ENCODE measurements around the gene CDYL. TPM values are rescaled to one million over a fixed set of nuclear protein-coding genes. Genes with fewer than 3 reads are reported as not detected.

The CDYL gene
- polyA plus RNA-seq, 5 donors, result 25.2 to 31.9 (median 31.4) TPM

DNA sequence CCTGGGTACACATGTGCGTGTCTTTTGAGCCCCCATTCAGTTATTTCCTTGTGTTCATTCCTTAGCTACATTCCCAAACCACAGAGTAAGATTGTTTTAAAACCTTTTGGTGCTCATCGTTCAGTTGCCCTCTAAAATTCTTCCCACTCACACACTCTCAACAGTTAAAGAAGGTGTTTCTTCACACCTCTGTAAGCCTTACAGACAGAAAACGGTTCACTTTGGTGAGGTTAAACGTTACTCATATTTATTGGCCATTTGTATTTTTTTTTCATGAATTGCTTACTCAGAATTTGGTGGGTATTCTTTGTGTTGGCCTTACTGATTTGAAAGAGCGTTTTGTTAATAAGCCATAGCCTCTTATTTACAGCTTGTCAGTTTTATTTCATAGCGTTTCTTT is 97.7 kb downstream of the CDYL start:
- DNase-seq, result no peak

DNA sequence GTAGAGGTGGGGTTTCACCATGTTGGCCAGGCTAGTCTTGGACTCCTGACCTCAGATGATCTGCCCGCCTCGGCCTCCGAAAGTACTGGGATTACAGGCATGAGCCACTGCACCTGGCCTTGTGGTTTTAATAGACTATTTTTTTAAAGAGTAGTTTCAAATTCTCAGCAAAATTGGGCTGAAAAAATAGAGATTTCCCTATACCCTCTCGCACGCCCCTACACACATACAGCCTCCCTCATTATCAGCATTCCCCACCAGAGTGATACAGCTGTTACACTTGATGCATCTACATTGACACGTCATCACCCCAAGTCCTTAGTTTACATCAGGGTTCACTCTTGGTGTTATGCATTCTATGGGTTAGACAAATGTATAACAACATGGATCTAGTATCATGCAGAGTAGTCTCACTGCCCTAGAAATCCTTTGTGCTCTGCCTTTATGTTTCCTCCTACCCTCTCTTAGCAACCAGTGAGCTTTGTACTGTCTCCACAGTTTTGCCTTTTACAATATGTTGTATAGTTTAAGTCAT is 103.6 kb downstream of the CDYL start:
- DNase-seq, result no peak

DNA sequence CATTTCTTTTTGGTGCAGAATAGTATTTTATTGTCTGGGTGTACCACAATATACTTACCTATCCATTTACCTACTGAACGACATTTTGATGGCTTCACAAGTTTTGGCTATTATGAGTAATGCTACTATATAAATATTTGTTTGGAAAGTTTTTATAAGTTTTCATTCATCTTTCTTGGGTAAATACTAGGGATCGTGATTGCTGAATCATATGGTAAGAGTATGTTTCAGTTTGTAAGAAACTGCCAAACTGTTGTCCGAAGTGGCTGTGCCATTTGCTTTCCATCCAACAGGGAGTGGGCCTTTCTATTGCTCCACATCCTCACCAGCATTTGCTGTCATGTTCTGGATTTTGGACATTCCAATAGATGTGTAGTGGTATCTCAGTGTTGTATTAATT is 104.2 kb downstream of the CDYL start:
- DNase-seq, result no peak

DNA sequence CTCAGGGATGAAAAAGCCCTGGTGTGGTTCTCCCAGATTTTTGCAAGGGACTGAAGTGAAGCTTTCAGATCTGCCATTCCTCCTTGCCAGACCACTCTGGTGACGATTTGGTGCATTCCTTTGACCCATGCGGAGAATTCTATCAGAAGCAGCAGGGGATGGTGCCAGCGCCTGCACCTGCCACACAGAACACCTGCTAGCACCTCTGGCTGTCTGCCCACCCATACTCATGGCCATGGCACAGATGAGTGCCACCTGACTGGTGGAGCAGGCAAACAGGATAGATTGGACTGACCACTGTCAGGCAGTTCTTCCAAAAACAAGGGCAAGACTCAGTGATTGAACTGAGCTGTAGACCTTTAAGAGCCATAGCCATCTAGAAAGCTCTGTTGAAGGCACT is 107.1 kb downstream of the CDYL start:
- DNase-seq, result no peak

DNA sequence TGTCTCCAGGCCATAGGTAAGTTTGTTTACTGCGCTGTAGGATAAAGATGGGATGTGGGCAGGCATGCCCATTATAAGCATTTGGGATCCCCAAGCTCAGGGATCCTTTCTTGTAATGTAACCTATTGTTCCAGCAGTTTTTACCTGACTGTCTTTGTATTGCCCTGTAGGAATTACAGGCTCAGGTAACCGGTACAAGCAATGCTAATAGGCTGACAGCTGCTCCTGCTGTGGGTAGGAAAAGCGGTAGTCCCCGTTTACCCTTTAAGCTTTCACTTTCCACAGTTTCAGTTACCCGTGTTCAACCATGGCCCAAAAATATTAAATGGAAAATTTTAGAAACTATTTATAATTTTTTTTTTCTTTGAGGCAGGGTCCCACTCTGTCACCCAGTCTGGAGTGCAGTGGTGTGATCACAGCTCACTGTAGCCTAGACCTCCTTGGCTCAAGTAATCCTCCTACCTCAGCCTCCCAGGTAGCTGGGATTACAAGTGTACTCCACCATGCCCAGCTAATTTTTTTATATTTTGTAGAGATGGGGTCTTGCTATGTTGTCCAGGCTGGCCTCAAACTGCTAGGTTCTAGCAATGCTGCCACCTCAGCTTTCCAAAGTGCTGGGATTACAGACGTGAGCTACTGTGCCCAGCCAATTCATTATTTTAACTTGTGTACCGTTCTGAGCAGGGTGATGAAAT is 108.6 kb downstream of the CDYL start:
- DNase-seq, result no peak

DNA sequence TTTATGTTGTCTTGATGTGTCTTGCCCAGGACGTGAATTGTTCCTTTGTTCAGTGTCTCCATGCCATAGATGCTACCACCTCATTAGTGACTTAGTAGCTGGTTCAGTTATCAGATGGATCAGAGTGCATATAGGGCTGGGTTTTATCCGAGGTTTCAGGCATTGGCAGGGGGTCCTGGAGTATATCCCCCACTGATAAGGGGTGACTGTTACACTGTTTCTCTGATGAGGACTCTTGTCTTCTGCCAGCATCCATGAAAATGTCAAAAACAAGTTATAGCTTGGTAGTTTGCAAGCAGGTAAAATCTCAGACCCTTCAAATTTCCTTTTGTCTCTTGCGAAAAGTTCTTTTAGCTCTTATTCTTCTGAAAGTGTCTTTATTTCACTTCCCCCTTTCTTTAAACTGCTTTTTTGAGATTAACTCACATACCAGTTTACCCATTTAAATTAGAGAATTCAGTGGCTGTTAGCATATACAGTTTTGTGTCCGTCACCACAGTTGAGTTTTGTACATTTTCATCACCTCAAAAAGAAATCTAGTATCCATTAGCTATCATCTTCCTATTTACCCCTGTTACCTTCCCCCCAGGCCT is 109.2 kb downstream of the CDYL start:
- DNase-seq, result no peak

DNA sequence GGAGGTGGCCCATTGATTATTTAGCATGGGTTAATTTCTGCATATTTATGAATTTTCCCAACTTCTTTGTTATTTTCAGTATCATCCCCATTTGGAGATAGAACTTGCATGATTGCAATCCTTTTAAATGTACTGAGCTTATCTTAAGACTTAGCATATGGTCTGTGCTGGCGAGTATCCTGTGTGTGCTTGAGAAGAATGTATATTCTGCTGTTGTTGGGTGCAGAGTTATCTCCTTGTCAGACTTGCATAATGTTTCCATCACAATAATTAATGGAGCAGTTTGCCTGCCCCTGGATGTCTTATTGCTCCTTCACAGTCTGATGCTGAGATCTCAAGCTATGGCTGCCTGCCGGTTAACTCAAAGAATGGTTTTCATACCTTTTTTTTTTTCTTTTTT is 112.6 kb downstream of the CDYL start:
- DNase-seq, result no peak

DNA sequence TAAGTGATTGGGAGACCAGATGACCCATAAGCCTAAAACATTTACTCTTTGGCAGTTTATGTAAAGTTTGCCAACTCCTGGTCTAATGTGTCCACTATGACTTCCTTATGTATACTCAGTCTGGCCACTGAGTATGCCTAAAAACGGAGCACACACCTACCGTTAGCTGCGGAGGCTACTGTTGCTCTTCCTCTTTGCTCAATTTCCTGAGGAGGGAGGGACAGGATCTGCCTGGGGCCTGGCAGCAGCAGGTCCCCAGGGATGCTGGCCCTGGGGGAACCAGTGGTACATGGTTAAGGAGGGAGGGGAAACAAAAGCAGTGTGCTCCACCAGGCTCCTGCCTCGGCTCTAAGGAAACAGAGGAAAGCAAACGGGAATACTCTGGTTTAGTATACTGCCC is 113.5 kb downstream of the CDYL start:
- DNase-seq, result no peak

DNA sequence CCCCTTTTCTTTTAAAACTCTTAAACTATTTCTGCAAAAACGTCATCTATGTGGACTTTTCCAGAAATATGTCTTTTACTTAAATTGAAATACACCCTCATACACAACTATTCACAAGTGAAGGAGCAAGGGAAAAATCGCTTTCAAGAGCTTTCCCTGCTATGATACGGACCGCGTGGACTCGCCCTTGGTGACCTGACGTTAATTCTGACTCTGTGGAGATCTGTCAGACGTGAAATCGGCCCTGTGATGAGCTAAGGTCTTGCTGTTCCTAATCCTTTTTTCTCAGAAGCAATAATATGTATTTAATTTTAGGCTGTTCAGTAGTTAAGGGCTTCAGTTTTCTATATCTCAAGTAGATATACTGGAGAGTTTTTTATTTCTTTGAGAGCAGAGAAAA is 114.0 kb downstream of the CDYL start:
- no peak for DNase-seq

DNA sequence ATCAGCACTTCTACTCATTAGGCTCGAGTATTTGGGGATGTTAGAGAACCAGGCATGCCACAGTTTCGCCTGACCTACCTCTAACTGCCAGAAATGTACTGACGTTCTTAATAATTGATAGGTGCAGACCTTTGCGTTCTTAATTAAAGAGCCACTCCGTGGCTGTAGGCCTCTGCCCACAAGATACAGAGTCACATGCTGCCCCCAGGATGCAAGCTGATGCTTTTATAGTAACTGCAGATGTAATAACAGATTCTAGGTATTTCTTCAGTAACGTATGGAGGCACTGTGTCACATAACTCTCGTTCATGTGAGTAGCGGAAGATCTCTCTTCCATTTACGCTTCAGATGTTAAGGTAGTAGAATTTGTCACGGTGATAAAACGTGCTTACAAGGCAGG is 114.4 kb downstream of the CDYL start:
- no peak for DNase-seq

DNA sequence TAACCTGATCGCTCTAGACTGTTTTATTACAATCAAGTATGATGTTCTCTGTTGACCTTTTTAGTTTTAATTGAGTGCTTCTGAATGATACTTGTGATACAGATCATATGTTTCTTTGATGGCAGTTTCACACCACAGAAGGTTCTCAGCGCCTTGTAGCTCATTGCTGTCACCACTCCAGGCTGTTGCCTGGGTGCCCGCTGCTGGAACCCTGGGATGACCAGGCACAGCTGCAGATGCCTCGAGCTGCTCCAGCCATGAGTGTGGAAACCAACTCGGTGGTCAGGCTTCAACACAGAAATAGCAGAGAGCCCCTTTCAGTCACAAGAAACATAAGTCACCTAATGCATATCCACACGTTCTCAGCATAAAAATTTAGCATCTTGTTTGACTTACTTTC is 114.9 kb downstream of the CDYL start:
- DNase-seq, result no peak

DNA sequence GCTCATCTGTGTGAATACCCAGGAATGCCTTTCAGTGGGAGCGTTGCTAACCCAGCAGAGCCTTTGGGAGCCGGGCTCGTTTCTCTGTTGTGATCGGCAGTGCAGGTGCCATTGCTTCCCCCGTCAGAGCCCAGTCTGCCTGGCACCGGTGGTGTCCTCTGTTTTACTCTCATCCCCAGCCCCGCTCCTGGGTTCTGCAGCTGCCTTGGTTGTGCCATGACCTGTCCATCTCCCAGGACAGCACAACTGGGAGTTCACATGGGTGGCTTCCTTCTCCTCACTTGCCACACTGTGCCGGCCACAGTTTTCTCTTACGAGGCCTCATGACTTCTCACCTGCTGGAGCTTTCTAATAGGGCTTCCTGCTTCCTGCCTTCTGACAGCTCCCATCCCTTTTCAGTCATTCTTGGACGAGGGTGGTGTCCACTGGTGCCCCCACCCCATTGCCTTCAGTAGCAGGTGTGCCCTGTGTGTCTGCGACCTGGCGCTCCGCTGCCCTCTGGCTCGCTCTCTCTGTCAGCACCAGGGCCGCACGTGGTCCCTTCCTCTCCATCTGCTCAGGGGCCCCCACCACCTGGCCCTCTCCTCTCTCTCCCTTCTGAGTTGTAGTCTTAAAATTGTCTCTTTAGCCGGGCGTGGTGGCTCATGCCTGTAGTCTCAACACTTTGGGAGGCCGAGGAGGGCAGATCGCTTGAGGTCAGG is 116.7 kb downstream of the CDYL start:
- DNase-seq, result no peak

DNA sequence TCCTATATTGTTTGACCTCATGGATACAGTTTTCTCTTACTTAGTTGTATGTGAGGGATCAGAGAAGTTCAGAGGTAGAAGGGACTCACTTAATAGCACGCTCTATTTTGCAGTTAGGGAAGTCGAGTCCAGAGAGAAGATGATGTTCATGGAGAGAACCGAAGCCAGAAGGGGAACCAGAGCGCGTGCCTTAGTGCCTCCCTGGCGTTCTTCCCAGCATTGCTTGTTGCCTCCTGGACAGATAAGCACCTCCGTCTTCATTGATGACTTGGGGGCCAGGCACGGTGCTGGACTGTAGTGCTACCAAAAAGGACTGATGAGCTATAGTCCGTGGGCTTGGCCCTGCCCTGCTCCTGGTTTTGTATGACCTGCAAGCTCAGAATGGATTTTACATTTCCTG is 117.8 kb downstream of the CDYL start:
- DNase-seq, result no peak

DNA sequence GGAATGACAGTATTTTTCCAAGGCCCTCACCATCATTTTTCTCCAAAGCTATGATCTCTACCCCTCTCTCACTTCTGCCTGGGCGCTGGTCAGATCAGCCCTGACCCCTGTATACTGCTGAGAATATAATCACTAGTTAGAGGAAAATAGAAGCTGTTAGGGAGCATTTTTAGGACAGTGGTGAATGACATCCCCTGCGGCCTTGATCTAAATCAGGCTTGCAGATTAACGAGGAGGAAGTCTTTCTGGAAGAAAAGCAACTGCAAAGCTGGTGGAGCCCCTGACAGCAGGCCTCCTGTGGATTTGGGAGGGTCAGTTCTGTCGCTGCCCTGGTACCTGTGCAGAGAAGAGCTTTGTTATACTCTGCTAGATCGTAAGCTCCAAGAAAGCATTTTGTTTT is 119.8 kb downstream of the CDYL start:
- no peak for DNase-seq

DNA sequence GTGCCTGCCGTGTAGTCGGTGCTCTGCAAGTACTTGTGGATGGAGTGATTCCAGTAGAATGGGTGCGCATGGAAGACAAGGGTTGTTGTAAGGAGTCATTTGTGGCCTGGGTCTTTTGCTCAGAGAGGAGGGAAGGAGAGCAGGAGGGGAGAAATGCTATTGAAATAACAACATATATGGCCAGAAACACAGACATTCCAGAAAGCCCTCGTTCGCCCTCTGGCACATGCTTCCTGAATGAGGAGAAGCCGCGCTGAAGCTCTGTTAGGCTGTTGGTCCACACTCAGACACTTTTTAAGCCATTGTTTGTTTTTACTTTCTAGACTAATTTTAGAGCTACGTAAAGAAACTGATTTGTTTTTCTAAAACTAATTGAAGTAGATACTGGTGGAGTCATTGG is 120.2 kb downstream of the CDYL start:
- no peak for DNase-seq

DNA sequence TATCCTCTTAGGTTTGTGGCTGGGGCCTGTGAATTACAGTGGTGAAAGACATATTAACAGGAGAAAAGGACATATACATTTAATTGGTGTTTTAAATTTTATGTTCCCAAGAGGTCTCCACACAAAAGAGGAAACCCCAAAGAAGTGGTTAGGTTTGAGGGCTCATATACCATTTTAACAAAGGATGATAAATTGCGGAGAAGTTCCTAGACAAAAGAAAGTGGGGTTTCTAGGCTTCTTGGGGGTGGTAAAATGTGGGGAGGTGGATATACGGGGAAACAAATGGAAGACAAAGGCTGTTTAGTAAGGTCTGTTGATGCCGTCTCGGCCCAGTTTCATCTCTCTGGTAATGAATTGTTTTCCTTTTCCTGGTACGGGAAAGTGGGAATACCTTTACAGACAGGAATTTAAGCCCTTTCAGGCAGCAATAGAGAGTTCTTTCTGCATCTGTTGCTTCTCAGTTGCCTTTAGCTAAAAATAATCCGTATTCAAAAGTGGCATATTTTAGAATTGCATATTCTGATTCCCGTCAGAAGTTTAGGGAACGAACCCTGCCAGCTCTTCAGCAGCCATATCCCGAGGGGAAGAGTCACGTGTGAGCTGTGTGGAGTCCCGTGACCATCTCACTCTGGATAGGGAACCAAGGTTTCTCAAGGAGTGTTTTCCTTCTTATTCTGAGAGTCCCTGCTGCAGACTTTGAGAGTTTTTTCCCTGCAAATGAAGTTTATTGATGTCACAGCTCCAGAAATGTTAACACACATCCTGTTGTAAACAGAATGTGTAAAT is 123.2 kb downstream of the CDYL start:
- DNase-seq, result no peak

DNA sequence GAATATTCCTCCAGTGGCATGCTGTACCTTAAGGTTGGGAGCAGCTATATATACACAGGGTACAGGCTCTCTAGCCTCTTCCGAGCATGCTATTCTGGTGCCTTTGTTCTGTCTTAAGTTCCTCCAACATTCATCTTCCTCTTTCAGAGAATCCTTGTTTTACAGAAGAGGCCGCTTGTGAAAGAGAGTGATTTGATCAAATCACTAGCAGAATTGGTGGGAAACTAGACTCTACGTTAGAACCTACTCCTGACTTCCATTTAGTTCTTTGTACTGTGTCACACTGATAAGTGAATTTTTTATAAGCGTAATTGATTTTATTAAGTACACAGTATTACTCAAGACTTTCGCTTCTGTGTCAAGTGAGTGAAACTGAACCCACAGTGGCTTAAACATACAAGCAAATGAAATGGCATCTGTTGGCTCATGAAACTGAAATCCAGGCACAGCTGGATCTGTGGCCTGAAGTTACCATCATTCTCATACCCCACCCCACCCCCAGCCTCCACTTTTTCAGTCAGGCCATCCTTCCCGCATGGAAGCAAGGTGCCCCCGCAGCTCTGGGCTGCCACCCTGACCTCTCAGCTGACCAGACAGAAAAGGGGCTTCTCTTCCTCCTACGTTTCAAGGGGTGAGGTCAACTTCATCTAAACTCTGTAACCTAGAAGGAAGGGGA is 125.3 kb downstream of the CDYL start:
- no peak for DNase-seq

DNA sequence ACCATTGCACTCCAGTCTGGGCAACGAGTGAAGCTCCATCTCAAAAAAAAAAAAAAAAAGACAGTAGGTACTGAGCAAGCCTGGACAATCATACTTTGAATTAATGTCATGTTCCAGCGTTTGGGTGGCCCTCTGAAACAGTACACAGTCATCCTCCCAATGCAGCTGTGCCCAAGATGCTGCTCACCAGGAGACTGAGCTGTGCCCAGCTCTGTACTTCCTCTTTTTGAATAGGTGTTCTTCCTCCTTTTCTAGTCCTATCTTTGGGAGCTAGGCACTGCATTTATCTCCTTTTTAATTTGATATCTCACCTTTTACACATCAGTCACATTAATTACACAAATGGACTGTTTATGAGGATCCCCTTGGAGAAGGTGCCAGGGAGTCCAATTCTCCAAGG is 126.2 kb downstream of the CDYL start:
- DNase-seq, result no peak

DNA sequence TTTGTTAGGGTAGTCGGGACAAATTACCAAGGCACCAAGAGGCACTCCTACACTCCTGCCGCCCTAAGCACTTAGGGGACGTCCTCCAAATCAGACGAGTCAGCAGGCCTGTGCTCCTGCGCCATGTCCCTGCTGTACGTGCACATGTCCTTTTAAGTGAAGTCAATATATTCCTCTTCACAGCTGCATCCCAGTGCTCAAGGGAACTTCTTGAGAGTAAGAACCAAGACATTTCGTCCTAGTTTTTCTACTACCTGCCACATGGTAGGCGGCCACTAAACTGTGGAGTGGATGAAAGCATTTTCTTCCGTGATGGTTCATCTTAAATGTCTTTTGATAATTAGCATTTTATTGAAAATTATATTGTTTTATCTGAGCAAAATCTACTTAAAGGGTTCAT is 126.9 kb downstream of the CDYL start:
- DNase-seq, result no peak

DNA sequence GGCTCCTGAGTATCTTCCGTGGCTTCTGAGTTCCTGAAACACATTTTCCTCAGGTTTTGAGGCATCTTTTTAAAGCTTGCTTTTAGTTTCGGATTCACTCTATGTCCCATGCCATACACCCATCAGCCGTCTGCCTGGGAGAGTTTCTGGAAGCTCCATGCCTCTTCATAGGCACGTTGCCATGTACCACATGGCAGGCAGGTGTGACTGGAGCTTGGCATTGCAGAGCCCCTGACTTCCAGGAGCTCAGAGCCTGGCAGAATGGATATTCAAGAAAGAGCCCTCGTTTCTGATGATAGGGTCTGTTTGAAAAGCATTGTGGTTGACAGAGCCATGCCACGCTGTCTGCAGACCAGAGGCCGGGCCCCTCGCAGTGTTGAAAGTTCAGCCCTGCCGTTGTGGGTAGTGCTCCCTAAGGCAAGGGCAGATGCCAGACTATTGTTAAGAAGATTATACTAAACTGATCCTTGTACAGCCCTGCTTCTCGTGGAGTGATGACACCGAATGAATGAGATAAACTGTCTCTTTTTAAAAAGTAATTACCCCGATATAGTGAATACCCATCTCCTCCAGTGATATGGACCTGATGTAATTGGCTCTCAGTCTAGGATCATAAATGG is 127.7 kb downstream of the CDYL start:
- DNase-seq, result no peak

DNA sequence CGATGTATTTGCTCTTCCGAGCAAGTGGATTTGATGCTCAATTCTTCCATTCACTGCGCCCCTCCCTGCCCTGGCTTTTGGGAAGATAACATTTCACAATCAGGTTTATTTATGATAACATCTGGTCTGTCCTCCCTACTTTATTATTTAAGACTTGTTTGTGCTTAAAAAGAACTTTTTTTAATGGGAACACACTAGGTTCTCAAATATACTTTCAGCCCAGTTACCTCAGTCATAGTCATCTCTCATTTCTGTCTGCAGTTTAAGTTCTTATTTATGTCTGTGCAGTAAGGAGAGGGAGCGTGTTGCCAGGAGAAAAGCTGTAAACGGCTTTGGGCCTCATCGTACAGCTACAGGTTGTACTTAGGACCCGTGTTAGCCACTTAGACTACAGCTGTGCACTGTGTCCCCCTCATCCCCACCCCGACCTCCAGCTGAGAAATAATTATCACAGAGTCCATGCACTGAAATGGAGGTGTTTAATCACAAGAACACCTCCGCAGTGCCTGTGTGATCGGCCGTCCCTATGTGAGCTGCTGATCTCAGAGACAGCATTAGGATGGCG is 128.3 kb downstream of the CDYL start:
- no peak for DNase-seq
